ENCODE data around the gene NAB2. TPM values are rescaled to one million over a fixed set of nuclear protein-coding genes. Genes with fewer than 3 reads are reported as not detected.

NAB2 gene
- total and polyA plus RNA-seq, 2 of the 8 experiments (the other 6 are each of a cell fraction or from before 2014, with no cell fraction given): 20.9 to 23.5 TPM

- TF ChIP-seq MAFK (IDR thresholded peaks at IDR 0.05; ENCODE audit: low read depth, low read length) (no peak), GABPA (IDR thresholded peaks at IDR 0.05; ENCODE audit: borderline replicate concordance, insufficient read depth, low read length) (no peak), CHD1 (IDR thresholded peaks at IDR 0.05; ENCODE audit: low read depth, low read length) (no peak), SIN3A (conservative IDR thresholded peaks at IDR 0.05 in 1 of 2, IDR thresholded peaks at IDR 0.05 in 1 of 2; ENCODE audit: low read depth in 1 of 2, low read length in 2 of 2) (no peak), SAP30 (IDR thresholded peaks at IDR 0.05; ENCODE audit: insufficient read depth, insufficient replicate concordance, low read length) (no peak)
Observed at GRCh38 chr12:57058454-57058853, 30.5 kb upstream of the NAB2 start (continued).
